ENCODE results near the gene P2RX7.

GRCh38 chr12:121219353-121219986 is 86.8 kb downstream of the P2RX7 start:
- TF ChIP-seq CTCF (conservative IDR thresholded peaks at IDR 0.05; ENCODE audit: low read depth, low read length) (no peak), EZH2 (IDR thresholded peaks at IDR 0.05; ENCODE audit: borderline replicate concordance, low read depth, low read length, poor library complexity, severe bottlenecking) (no peak)

All from A673 (cell line).